Heart right ventricle (tissue), 16 donors: ENCODE results near the gene RGS6. TPM values are rescaled to one million over a fixed set of nuclear protein-coding genes. Genes with fewer than 3 reads are reported as not detected.

Source experiments
- ATAC-seq, 8 donors: fragments of 200-7000 bp; cut with Tn5 transposase; one replicate each; pipeline ENCODE4 v1.9.1; 2020; ENCODE audit warnings: mild to moderate bottlenecking in 8 of 8, moderate library complexity in 8 of 8, moderate number of reproducible peaks in 1 of 8
- DNase-seq, 2 donors: peaks; one replicate each; pipeline ENCODE4 v3.0.0-alpha.2; 2020
- H3K27ac ChIP-seq, 10 donors: fragments of 200-600 bp; sonication (generic) in 2 of 10; one replicate each; pipeline versions ENCODE4 v1.5.0 to v1.8.0; 2020 to 2022; ENCODE audit warnings: mild to moderate bottlenecking in 3 of 10
- H3K27me3 ChIP-seq, 7 donors: fragments of 200-600 bp; one replicate each; pipeline ENCODE4 v1.8.0; 2021 to 2022; ENCODE audit warnings: mild to moderate bottlenecking in 2 of 7
- H3K36me3 ChIP-seq, 9 donors: fragments of 200-600 bp; sonication (generic) in 1 of 9; one replicate each; pipeline versions ENCODE4 v1.5.0 to v1.8.0; 2020 to 2022; ENCODE audit warnings: mild to moderate bottlenecking in 2 of 9
- H3K4me1 ChIP-seq, 9 donors: fragments of 200-600 bp; sonication (generic) in 1 of 9; one replicate each; pipeline versions ENCODE4 v1.5.0 to v1.8.0; 2020 to 2022; ENCODE audit warnings: mild to moderate bottlenecking in 4 of 9
- H3K4me3 ChIP-seq, 10 donors: fragments of 200-600 bp; sonication (generic) in 2 of 10; one replicate each; pipeline versions ENCODE4 v1.5.0 to v1.8.0; 2020 to 2022; ENCODE audit warnings: mild to moderate bottlenecking in 7 of 10, moderate library complexity in 2 of 10
- H3K9me3 ChIP-seq, 11 donors: fragments of 200-600 bp in 10 of 11; sonication (generic) in 2 of 11; one replicate each; pipeline versions ENCODE4 v1.5.0 to v1.8.0; 2013 to 2022; ENCODE audit warnings: mild to moderate bottlenecking in 2 of 11, control low read depth in 1 of 11, moderate library complexity in 1 of 11
- CTCF ChIP-seq, 9 donors: fragments of 200-600 bp; sonication (generic) in 2 of 9; IDR thresholded peaks; one replicate each; pipeline versions ENCODE4 v1.5.0 to v1.8.0; 2021 to 2022; ENCODE audit warnings: antibody characterized with exemption in 9 of 9, mild to moderate bottlenecking in 5 of 9, moderate library complexity in 1 of 9
- WGBS, 2 donors: extraction: QIAGEN DNeasy Blood & Tissue Kit; methylation state at CpG; one replicate each; pipeline ENCODE4 v1.1.7; 2013; ENCODE audit warnings: inconsistent platforms in 1 of 2; 5-methylcytosine and 5-hydroxymethylcytosine counted together
- intact Hi-C, 10 donors: fragments of 100-400 bp; cut with DNase I; formaldehyde crosslinking; loops; one replicate each; pipeline versions ENCODE4 v1.11.1 to v1.14.2; 2022
- polyA plus RNA-seq, 2 donors: library from polyadenylated mRNA; stranded (reverse); fragments of 200-250 nt; gene quantifications; one replicate each; pipeline ENCODE4 v1.2.3, GENCODE V29; 2013
- total RNA-seq, 10 donors: library from RNA; stranded (reverse); fragmentation: NEBNext Ultra II Directional in 3 of 10; extraction: Animal tissue kit (Norgen Biotek cat#: 25700) in 3 of 10; gene quantifications; one replicate each; pipeline versions ENCODE4 v1.2.1 to v1.2.4, GENCODE V29; 2021 to 2023
- donor health status: Arrhythmogenic right ventricular cardiomyopathy.
- donor health status: ischemic (EF 13 %, LVEDD 7.1; RV severe dilation, severe dysfunction).
- donor health status: healthy with polysubstance abuse.
- donor health status: DM: no; HTN: yes; CAD: no.
- donor health status: DM: no; HTN: no; CAD: no.
- donor health status: ischemic (EF 25% LVEDD 6.9; RV normal size, moderate dysfunction).
- donor health status: ischemic (EF 25% LVEDD 5.7; RV mildly dilated, moderate dysfunction).
- donor health status: healthy.
- donor health status: DM: yes; HTN: yes; CAD: no.
- donor health status: Ischemic cardiomyopathy.
- donor health status: ischemic (EF 35%, LVEDD 5.7; RV mildly dilated, moderate dysfunction).
- donor health status: nonischemic (EF 11% LVEDD 7.7; RV severe dilation, severe dysfunction).
- donor health status: DM: yes; HTN: yes; CAD: no.
- donor health status: PGD.
- donor health status: ischemic (EF 29% LVEDD 5.4; RV normal size, mild dysfunction).
- donor health status: nonischemic (EF 23%, LVEDD 6.1; RV moderate dilation, normal function).

RGS6 gene
- total and polyA plus RNA-seq, 12 donors = 1.2 to 31.9 (median 19.0) TPM

GRCh38 chr14:72314808-72315435, 382.7 kb downstream of the RGS6 start:
- no peak for TF ChIP-seq CTCF (IDR thresholded peaks at IDR 0.05)

GRCh38 chr14:72315714-72316113, 383.5 kb downstream of the RGS6 start:
- WGBS, 2 donors = 84 to 96% methylated on average over 1 of the region's 1 CpG
- Histone ChIP-seq H3K27ac (no peak overlapping the region), H3K4me1 (peaks cover 0 to 4% (median 0%) of the 10 kb centered on the region in 9 donors), H3K36me3 (no peaks in the 10 kb centered on the region), H3K27me3 (no peaks in the 10 kb centered on the region), H3K9me3 (peaks cover 0 to 7% (median 0%) of the 10 kb centered on the region in 11 donors), H3K4me3 (no peak overlapping the region)
- no peak for DNase-seq
- TF ChIP-seq CTCF (IDR thresholded peaks at IDR 0.05) = no peak
- intact Hi-C loops = no loop called here
- no peak for ATAC-seq

More at GRCh38 chr14:72314808-72315435, 382.7 kb downstream of the RGS6 start:
- ATAC-seq (no peak), DNase-seq (no peak)
- Histone ChIP-seq H3K27me3 (no peaks in the 10 kb centered on the region), H3K4me1 (peaks cover 0 to 4% (median 0%) of the 10 kb centered on the region in 9 donors), H3K9me3 (peaks cover 0 to 7% (median 0%) of the 10 kb centered on the region in 11 donors), H3K27ac (no peak overlapping the region), H3K36me3 (no peaks in the 10 kb centered on the region), H3K4me3 (no peak overlapping the region)
- intact Hi-C loops = no loop called here
- WGBS, 2 donors = 85% methylated on average over 9 of the region's 9 CpGs

GRCh38 chr14:72318648-72319047, 386.4 kb downstream of the RGS6 start:
- DNase-seq (no peak), ATAC-seq (peak in 3 of 8 donors; percentile 20 to 59 (median 55))
- WGBS, 2 donors = 66 to 81% methylated on average over 4 of the region's 4 CpGs
- Histone ChIP-seq H3K36me3 (no peaks in the 10 kb centered on the region), H3K9me3 (peaks cover 0 to 7% (median 0%) of the 10 kb centered on the region in 11 donors), H3K27ac (peak overlapping the region in 2 of 10 donors; percentile 41 to 54), H3K4me3 (peak overlapping the region in 3 of 10 donors; percentile 5 to 36 (median 31)), H3K27me3 (no peaks in the 10 kb centered on the region), H3K4me1 (no peaks in the 10 kb centered on the region)
- no peak for TF ChIP-seq CTCF (IDR thresholded peaks at IDR 0.05)
- intact Hi-C loops = no loop called here

GRCh38 chr14:72332046-72332445, 399.8 kb downstream of the RGS6 start:
- ATAC-seq (peak in 4 of 8 donors; percentile 28 to 74 (median 38)), DNase-seq (peak in 1 of 2 donors; percentile 15)
- Histone ChIP-seq H3K36me3 (no peaks in the 10 kb centered on the region), H3K4me3 (no peak overlapping the region), H3K27me3 (no peaks in the 10 kb centered on the region), H3K4me1 (peaks cover 0 to 18% (median 13%) of the 10 kb centered on the region in 9 donors), H3K9me3 (no peaks in the 10 kb centered on the region), H3K27ac (no peak overlapping the region)
- no peak for TF ChIP-seq CTCF (IDR thresholded peaks at IDR 0.05)
- intact Hi-C loops = no loop called here
- 9 to 18% methylated on average over 6 of the region's 6 CpGs for WGBS, 2 donors
